ENCODE results near the gene PRDM11.

- TF ChIP-seq GABPA (IDR thresholded peaks at IDR 0.05 in 1 of 2, conservative IDR thresholded peaks at IDR 0.05 in 1 of 2) (no peak), CTCF (IDR thresholded peaks at IDR 0.05; ENCODE audit: low read depth, low read length, missing input control) (no peak), SP1 (IDR thresholded peaks at IDR 0.05) (no peak), REST (IDR thresholded peaks at IDR 0.05) (no peak), ATF3 (IDR thresholded peaks at IDR 0.05) (no peak), JUND (IDR thresholded peaks at IDR 0.05) (no peak), HNF4G (IDR thresholded peaks at IDR 0.05) (no peak), YY1 (IDR thresholded peaks at IDR 0.05) (no peak), TAF1 (conservative IDR thresholded peaks at IDR 0.05) (no peak)
Observed at GRCh38 chr11:45104790-45105084, 41.7 kb upstream of the PRDM11 start.

All from liver (tissue), 3 donors.